Stimulated activated CD8-positive, alpha-beta memory T cell treated with anti-CD3 and anti-CD28 coated beads, Interleukin-4, amount 100 ng/mL, for 1 hour (primary cell): ENCODE measurements around the gene RTP5.
A peak's percentile ranks its signal among the peaks of the same experiment; 100 is the strongest.
"Not testable (repeated sequence)": the region's sequence is repeated elsewhere in the genome, so short reads cannot be mapped to it uniquely, and the experiment has no call there.

ENCODE experiments used
- DNase-seq, 2 donors: peaks; one replicate each; pipeline ENCODE4 v3.0.0-alpha.2; 2020; ENCODE audit warnings: low read depth in 2 of 2, low spot score in 1 of 2

Gene RTP5

GRCh38 chr2:241870611-241871537 lies 1.3 kb downstream of the RTP5 start:
- DNase-seq, result no peak

DNA sequence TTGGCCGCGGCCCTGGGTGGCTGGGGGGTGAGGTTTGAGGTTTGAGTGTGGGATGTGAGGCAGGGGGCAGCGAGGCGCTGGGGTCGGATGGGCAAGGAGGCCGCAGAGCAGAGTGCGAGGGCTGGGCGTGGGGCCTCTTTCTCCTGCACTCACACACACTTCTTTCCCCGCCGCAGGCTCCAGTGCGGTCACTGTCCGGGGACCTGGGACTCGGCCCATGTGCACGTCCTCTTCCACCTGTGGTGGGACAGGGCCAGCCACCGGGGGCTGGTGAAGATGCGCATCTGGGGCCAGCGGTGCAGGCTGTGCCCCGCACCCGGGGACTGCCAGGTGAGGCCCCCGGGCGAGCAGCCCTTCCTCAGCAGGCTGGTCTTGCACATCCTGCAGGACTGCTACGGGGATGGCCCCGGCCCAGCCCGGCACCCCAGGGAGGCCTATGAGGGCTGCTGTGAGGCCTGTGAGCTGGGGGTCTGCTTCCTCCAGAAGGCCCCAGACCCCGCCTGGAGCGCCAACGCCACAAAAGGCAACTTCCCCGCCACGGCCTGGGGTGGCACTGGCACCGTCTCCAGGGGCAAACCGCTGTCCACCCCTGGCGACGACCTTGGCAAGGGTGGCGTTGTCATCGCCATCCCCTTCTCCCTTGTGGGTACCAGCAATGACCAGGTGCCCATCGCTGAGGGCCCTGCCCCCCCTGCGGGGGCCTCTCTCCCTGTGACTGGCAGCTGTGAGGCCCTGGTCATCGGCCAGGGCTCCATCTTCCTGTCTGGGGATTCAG lies 2.2 kb downstream of the RTP5 start:
- DNase-seq, result no peak

DNA sequence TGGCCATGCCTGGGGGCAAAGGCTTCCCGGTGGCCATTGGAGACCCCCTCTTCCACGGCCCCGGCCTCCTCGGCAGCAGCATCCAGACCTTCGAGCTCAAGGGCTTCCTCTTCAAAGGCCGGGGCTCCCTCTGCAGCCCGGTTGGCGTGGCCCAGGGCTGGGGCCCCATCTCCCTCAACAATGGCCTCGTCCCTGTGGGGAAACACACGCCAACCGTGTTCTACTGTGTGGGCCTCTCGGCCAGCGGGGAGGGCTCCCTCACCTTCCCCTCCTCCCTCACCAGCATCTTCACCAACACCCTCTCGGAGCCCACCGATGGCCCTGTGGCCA lies 2.7 kb downstream of the RTP5 start:
- no peak for DNase-seq

DNA sequence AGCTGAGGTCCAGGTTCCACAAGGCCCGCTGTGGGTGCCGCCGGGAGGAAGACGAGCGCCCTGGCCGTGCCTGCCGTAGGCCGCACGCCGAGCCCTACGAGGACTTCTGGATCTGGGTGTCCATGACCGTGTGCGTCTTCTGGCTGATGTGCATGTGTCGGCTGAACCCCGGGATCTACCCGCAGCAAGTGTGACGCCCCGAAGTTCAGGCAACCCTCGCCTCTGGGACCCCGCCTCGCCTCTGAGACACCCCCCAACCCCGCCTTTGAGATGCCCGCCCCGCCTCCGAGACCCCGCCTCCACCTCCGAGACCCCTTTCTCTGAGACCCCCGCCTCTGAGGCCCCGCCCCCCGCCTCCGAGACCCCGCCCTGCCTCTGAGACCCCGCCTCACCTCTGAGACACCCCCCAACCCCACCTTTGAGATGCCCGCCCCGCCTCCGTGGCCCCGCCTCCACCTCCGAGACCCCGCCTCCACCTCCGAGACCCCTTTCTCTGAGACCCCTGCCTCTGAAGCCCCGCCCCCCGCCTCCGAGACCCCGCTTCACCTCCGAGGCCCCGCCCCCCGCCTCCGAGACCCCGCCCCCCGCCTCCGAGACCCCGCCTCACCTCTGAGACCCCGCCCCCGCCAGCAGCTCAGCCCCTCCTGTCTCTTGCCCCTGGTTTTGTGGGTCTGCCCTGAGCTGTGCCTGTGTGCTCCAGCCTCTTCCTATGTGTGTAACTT lies 3.7 kb downstream of the RTP5 start:
- no peak for DNase-seq

DNA sequence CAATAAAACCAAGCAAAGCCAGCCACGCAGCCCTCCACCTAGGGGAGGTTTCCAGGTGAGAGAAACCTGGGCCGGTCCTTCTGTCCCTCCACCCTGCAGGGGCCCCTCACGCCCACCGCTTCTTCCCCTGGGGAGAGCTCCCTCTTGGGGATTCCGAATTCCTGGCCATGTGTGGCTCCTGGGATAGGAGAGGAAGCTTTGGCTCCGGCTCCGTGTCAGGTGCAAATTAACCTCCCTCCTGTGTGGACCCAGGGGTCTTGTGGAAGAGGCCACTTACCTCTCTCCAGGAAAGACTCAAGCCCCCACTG lies 4.2 kb downstream of the RTP5 start:
- DNase-seq, result no peak

- no peak for DNase-seq
These were observed 4.9 kb downstream of the RTP5 start for GRCh38 chr2:241874277-241874925.

GRCh38 chr2:241875754-241876527 lies 6.4 kb downstream of the RTP5 start:
- DNase-seq, result not testable (repeated sequence)

DNA sequence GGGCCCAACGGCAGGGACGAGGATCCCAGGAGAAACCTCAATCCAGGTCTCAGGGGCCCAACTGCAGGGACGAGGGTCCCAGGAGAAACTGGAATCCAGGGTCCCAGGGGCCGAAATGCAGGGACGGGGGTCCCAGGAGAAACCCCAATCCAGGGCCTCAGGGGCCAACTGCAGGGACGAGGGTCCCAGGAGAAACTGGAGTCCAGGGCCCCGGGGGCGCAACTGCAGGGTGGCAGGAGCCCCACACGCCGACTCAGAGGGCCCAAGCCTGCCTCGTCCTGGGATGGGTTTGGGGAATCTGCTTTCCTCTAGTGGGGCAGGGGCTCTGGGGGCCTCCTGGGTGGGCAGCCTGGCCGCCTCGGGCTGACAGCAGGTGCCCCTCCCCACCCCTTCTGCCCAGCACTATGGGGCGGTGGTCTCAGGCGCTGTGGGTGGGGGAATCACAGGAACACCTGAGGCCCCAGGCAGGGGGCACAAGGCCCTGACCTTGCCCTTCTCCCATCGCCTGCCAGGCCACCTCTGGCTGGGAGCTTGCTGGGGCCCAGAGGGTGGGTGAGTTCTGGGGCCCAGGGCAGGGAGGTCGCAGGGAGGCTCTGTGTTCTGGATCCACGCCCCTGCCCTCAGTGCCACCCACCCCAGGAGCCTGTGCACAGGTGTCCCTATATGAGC lies 7.1 kb downstream of the RTP5 start:
- no peak for DNase-seq

DNA sequence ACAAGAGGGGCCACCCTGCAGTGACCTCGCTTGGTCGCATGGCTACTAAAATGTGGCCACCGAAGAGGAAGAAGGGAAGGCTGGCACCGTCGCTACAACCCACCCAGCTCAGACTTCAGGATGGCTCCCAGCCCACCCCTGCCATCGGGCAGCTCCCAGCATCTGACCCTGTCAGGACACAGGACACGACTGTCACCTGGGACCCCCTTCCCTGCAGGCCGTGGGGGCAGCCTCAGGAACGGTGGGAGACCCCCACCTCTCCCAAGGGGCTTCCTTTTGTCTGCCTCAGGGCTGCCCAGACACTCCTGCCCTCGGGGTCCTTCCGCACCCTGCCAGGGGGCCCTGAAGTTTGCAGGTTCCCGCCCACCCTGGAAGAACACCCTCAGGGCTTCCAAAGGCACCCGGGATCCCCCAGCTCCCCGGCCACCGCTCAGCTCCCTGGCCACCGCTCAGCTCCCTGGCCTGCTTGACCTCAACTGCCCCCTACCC lies 7.7 kb downstream of the RTP5 start:
- no peak for DNase-seq

GRCh38 chr2:241877989-241878970 lies 8.8 kb downstream of the RTP5 start:
- peak; percentile 42 to 50 for DNase-seq

DNA sequence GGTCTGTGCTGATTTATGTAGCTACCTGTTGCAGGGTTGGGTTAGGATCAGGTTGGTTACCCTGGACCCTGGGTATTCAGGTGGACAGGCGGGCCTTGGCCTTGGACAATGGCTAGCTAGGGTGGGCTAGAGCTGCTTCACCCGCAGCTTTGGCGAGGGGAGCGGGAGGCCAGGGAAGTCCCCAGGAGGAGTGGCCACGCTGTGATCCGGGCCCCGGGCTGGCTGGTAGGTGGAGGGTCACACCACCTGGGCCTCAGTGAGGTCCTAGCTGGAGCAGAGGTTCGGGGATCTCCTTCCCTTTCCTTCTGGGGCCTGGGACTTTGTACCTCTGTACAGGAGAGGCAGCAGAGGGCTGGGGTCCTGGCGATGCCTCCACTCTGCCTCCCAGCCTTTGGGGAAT lies 9.8 kb downstream of the RTP5 start:
- no peak for DNase-seq

DNA sequence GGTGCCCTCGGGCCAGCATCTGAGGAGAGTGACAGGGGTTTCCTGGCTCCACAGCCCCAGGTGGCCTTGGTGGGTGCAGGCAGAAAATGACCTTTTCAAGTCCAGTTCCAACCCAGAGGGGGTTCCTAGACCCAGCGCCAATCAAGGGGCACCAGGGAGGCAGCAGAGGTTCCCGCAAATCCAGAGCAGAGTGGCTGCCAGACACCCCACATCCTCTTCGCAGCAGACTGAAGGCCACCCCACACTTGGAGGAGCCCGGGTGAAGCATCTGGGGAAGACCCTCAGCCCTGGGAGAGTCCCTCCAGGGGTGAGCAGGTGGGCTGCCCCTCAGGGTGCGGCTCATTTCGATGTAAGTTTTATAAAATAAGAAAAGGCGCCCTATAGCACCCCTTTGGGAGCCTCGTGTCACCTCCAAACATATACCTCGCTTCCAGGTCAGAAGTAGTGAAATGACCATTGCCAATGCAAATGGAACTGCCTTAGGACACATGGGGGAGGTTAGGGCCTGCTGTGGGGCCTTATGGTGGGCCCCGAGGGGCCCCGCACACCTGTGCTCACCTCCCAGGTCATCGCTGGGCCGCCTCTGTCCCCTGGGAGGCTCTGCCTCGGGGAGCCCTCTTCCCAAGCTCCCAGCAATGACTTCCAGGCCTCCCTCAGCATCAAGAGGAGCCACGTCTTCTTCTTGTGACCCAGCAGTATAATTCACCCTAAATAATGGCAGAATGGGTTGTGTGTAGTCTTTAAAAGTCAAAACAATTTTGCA lies 11.0 kb downstream of the RTP5 start:
- no peak for DNase-seq

- DNase-seq, result peak in 1 of 2 donors; percentile 28
These were observed 12.6 kb downstream of the RTP5 start for GRCh38 chr2:241882091-241882625.

DNA sequence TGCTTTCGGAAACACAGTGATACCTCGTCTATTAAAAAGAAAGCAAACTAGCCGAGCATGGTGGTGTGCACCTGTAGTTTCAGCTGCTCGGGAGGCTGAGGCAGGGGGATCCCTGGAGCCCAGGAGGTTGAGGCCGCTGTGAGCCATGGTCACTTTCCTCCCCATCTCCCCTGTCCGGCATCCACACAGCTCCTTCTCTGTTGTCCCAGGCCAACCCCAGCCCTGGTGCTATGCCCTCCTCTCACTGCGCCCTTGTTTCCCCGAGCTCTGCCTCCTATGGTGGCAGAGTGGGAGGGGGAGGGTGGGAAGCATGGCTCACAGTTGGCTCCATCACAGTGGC lies 15.4 kb downstream of the RTP5 start:
- DNase-seq, result no peak

DNA sequence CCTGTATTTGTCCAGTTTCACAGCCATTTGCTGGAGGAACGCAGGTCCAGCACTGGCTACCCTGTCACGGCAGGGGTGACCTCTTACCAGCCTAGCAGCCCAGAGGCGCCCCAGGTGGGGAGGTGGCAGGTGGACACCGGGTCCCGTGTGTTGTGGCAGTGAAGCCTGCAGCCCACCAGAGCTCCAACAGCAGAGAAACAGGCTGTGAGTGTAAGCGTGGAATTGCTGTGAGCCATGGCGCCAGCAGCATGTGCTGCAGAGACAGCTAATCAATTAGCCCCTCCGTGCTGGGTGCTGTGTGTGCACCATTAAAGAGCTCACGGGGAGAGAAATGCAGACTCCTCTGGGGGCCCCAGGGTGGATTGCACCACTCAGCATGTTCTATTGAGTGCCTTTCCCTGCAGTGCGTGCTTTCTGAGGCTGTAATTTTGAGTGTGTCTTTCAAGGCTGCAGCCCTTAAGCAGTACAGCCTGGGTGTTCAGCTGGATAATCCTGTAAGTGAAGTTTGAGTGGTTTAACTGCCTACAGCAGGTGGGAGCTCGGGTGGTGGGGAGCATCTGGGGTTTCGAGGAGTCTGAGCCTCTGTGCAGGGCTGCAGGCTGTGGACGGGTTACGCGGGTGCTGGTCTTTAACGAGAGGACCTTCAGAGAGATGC lies 15.9 kb downstream of the RTP5 start:
- no peak for DNase-seq

- DNase-seq, result no peak
These were observed 16.6 kb downstream of the RTP5 start for GRCh38 chr2:241885946-241886643.
